DOHH2 (cell line): ENCODE measurements around the gene SMIM38.

ENCODE experiments used
- H3F3A ChIP-seq: fragments of 200-600 bp; sonication (generic), shearing (Covaris generic); 2 replicates; pipeline ENCODE4 v1.6.0; 2016; ENCODE audit warnings: antibody characterized with exemption, mild to moderate bottlenecking; ENCODE audit not compliant: control insufficient read depth, insufficient read depth
- H3K27ac ChIP-seq: fragments of 200-600 bp; sonication (generic); 2 replicates; pipeline ENCODE4 v1.5.1; 2014; ENCODE audit warnings: low read depth, mild to moderate bottlenecking, low read length, moderate library complexity
- H3K27me3 ChIP-seq: fragments of 200-600 bp; sonication (generic); 2 replicates; pipeline ENCODE4 v1.6.1; 2014; ENCODE audit warnings: mild to moderate bottlenecking, low read length, mixed read lengths; ENCODE audit not compliant: control insufficient read depth
- H3K36me3 ChIP-seq: fragments of 200-600 bp; sonication (generic); 2 replicates; pipeline ENCODE4 v1.6.1; 2014; ENCODE audit warnings: mild to moderate bottlenecking, low read length, moderate library complexity, mixed read lengths; ENCODE audit not compliant: control insufficient read depth
- H3K4me1 ChIP-seq: fragments of 200-600 bp; sonication (generic); 2 replicates; pipeline ENCODE4 v1.6.1; 2014; ENCODE audit warnings: mild to moderate bottlenecking, low read length, mixed read lengths; ENCODE audit not compliant: control insufficient read depth
- H3K4me2 ChIP-seq: fragments of 200-600 bp; sonication (generic); 2 replicates; pipeline ENCODE4 v1.6.0; 2014; ENCODE audit warnings: mild to moderate bottlenecking, low read length, moderate library complexity
- H3K4me3 ChIP-seq: fragments of 200-600 bp; sonication (generic); 2 replicates; pipeline ENCODE4 v1.5.1; 2014; ENCODE audit warnings: mild to moderate bottlenecking, low read length, mixed read lengths
- H3K79me2 ChIP-seq: fragments of 200-600 bp; sonication (generic); 2 replicates; pipeline ENCODE4 v1.6.1; 2014; ENCODE audit warnings: mild to moderate bottlenecking, low read length, mixed read lengths; ENCODE audit not compliant: control insufficient read depth
- H3K9me2 ChIP-seq: fragments of 200-600 bp; sonication (generic); replicated peaks from 2 replicates; pipeline ENCODE4 v1.6.1; 2014; ENCODE audit warnings: mild to moderate bottlenecking, low read length, mixed read lengths; ENCODE audit not compliant: control insufficient read depth
- H3K9me3 ChIP-seq: fragments of 200-600 bp; sonication (generic); 2 replicates; pipeline ENCODE4 v1.6.1; 2014; ENCODE audit warnings: antibody characterized with exemption, low read length, mixed read lengths; ENCODE audit not compliant: control insufficient read depth, insufficient read depth
- H4K20me1 ChIP-seq: fragments of 200-600 bp; sonication (generic); 2 replicates; pipeline ENCODE4 v1.6.0; 2014; ENCODE audit warnings: low read depth, mild to moderate bottlenecking, antibody characterized with exemption, low read length, moderate library complexity; ENCODE audit not compliant: control insufficient read depth, insufficient read depth
- CTCF ChIP-seq: fragments of 200-600 bp; sonication (generic); IDR thresholded peaks from one replicate; pipeline ENCODE4 v1.5.1; 2014; ENCODE audit warnings: antibody characterized with exemption, mild to moderate bottlenecking, low read depth, low read length; ENCODE audit not compliant: poor library complexity, severe bottlenecking
- EZH2phosphoT487 ChIP-seq: fragments of 200-600 bp; sonication (generic); IDR thresholded peaks from 2 replicates; pipeline ENCODE4 v1.6.1; 2017; ENCODE audit warnings: borderline replicate concordance, mild to moderate bottlenecking, antibody characterized with exemption, low read length, moderate library complexity, mixed read lengths

The SMIM38 gene

GRCh38 chr11:69189059-69189458 is 33.3 kb downstream of the SMIM38 start:
- Histone ChIP-seq H3K4me2 (no peak overlapping the region), H3K27me3 (no peaks in the 10 kb centered on the region), H4K20me1 (no peaks in the 10 kb centered on the region), H3K9me2 (no peaks in the 10 kb centered on the region), H3K36me3 (no peaks in the 10 kb centered on the region), H3K79me2 (no peaks in the 10 kb centered on the region), H3K9me3 (no peaks in the 10 kb centered on the region), H3K27ac (no peak overlapping the region), H3K4me1 (no peaks in the 10 kb centered on the region), H3F3A (no peaks in the 10 kb centered on the region), H3K4me3 (no peak overlapping the region)
- TF ChIP-seq CTCF (no peak), EZH2phosphoT487 (no peak)

- Histone ChIP-seq H3K9me3 (no peaks in the 10 kb centered on the region), H3K9me2 (no peaks in the 10 kb centered on the region), H3K4me1 (no peaks in the 10 kb centered on the region), H3K79me2 (no peaks in the 10 kb centered on the region), H3K36me3 (no peaks in the 10 kb centered on the region), H3F3A (no peaks in the 10 kb centered on the region), H3K4me2 (no peak overlapping the region), H4K20me1 (no peaks in the 10 kb centered on the region), H3K27me3 (no peaks in the 10 kb centered on the region), H3K27ac (no peak overlapping the region), H3K4me3 (no peak overlapping the region)
- TF ChIP-seq CTCF (no peak), EZH2phosphoT487 (no peak)
Measured at GRCh38 chr11:69190796-69191536, 35.2 kb downstream of the SMIM38 start.

DNA sequence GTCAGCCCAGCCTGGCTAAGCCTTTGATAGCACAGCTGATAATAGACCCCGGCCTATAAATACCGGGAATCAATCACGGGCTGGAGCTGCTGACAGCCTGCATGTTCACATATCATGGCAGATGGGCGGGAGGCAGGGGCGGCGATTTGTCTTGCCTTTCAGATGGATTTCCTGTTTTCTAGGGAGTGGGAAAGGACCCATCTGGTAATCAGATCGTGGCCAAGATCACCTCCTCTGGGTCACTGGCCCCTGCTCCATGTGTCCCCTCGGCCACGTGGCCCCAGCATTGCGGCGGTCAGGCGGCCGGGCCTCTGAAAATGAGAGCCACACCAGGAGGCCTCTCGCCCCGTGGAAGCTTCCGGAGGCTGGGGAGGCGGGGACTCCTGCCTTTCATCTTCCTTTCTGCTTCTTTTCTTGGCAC is 36.6 kb downstream of the SMIM38 start:
- Histone ChIP-seq H3K9me3 (no peaks in the 10 kb centered on the region), H3K79me2 (no peaks in the 10 kb centered on the region), H4K20me1 (no peaks in the 10 kb centered on the region), H3K4me3 (no peak overlapping the region), H3K36me3 (no peaks in the 10 kb centered on the region), H3K9me2 (no peaks in the 10 kb centered on the region), H3K4me2 (no peak overlapping the region), H3K4me1 (no peaks in the 10 kb centered on the region), H3F3A (no peaks in the 10 kb centered on the region), H3K27me3 (no peaks in the 10 kb centered on the region), H3K27ac (no peak overlapping the region)
- TF ChIP-seq EZH2phosphoT487 (no peak), CTCF (no peak)
